Urothelium cell line (cell line): ENCODE measurements around the gene AVP.

Experiments
- DNase-seq: peaks from one replicate; pipeline ENCODE4 v3.0.0; 2011; ENCODE audit warnings: low spot score, mixed read lengths
- FAIRE-seq: peaks from 2 replicates; lab custom pipeline; 2011; peaks lifted over from hg19 to GRCh38; lab: Jason Lieb, UNC

The AVP gene

GRCh38 chr20:3059489-3059888 is 25.0 kb downstream of the AVP start:
- DNase-seq = no peak
- FAIRE-seq = no peak

GRCh38 chr20:3051385-3052019 is 33.0 kb downstream of the AVP start:
- FAIRE-seq (no peak), DNase-seq (no peak)

- DNase-seq (no peak), FAIRE-seq (no peak)
Measured at GRCh38 chr20:3047486-3048419, 36.8 kb downstream of the AVP start.

- DNase-seq = no peak
- no peak for FAIRE-seq
Measured at GRCh38 chr20:3046677-3047462, 37.7 kb downstream of the AVP start.

GRCh38 chr20:3045816-3046676 is 38.5 kb downstream of the AVP start, which contains the start of gene MRPS26:
Gene MRPS26, plus strand, starts transcription at chr20:3046052. Its CDS starts 17 bp downstream, at chr20:3046069.
- FAIRE-seq (peak; percentile 66), DNase-seq (peak; percentile 93)

GRCh38 chr20:3045042-3045815 is 39.3 kb downstream of the AVP start:
- FAIRE-seq (no peak), DNase-seq (no peak)

- DNase-seq (no peak), FAIRE-seq (no peak)
Measured at GRCh38 chr20:3044336-3044965, 40.1 kb downstream of the AVP start.

GRCh38 chr20:3043322-3043721 is 41.2 kb downstream of the AVP start, which contains the start of gene GNRH2:
Gene GNRH2, plus strand, starts transcription at chr20:3043622. Its CDS starts 793 bp downstream, at chr20:3044415.
- FAIRE-seq (no peak), DNase-seq (no peak)

- DNase-seq = no peak
- FAIRE-seq = no peak
Measured at GRCh38 chr20:3042625-3043024, 41.9 kb downstream of the AVP start.

- DNase-seq (no peak), FAIRE-seq (no peak)
Measured at GRCh38 chr20:3041854-3042409, 42.6 kb downstream of the AVP start.

GRCh38 chr20:3040086-3040485 is 44.4 kb downstream of the AVP start:
- FAIRE-seq = no peak
- DNase-seq = no peak

- FAIRE-seq (no peak), DNase-seq (no peak)
Measured at GRCh38 chr20:3039426-3039825, 45.1 kb downstream of the AVP start.

- FAIRE-seq (no peak), DNase-seq (no peak)
Measured at GRCh38 chr20:3038454-3038853, 46.1 kb downstream of the AVP start.

- DNase-seq (no peak), FAIRE-seq (no peak)
Measured at GRCh38 chr20:3037654-3038053, 46.9 kb downstream of the AVP start.

GRCh38 chr20:3032624-3033023 is 51.9 kb downstream of the AVP start:
- no peak for FAIRE-seq

More at GRCh38 chr20:3032624-3033023, 51.9 kb downstream of the AVP start:
- DNase-seq = no peak
